DND-41 (cell line): ENCODE data around the gene PPP1R18.

Experiments used
- CTCF ChIP-seq: IDR thresholded peaks from 2 replicates; pipeline ENCODE4 v1.5.1; 2012; ENCODE audit warnings: borderline replicate concordance, low read length, moderate library complexity, mild to moderate bottlenecking; ENCODE audit not compliant: poor library complexity, severe bottlenecking; ENCODE audit errors: extremely low read depth
- EZH2 ChIP-seq: IDR thresholded peaks from 3 replicates; pipeline ENCODE4 v1.6.1; 2012; ENCODE audit warnings: borderline replicate concordance, low read depth, mild to moderate bottlenecking, moderate library complexity, low read length, inconsistent platforms; ENCODE audit not compliant: severe bottlenecking

- no peak for TF ChIP-seq CTCF
- no peak for TF ChIP-seq EZH2
Observed at GRCh38 chr6:30686908-30687658, 638 bp upstream of the PPP1R18 start.
